ENCODE measurements around the gene KLC1.

The KLC1 gene

GRCh38 chr14:103736546-103737431 is 107.8 kb downstream of the KLC1 start:
- no peak for DNase-seq

- DNase-seq = no peak
Observed at GRCh38 chr14:103737432-103738045, 108.5 kb downstream of the KLC1 start.

- no peak for DNase-seq
Observed at GRCh38 chr14:103738166-103738565, 109.2 kb downstream of the KLC1 start.

- DNase-seq = no peak
Observed at GRCh38 chr14:103738701-103739451, 109.9 kb downstream of the KLC1 start.

- no peak for DNase-seq
Observed at GRCh38 chr14:103739466-103739792, 110.4 kb downstream of the KLC1 start.

GRCh38 chr14:103739793-103740501 is 110.9 kb downstream of the KLC1 start:
- no peak for DNase-seq

GRCh38 chr14:103740991-103741689 is 112.1 kb downstream of the KLC1 start:
- DNase-seq = no peak

- no peak for DNase-seq
Observed at GRCh38 chr14:103741876-103742275, 112.9 kb downstream of the KLC1 start.

- no peak for DNase-seq
Observed at GRCh38 chr14:103742499-103743255, 113.7 kb downstream of the KLC1 start.

GRCh38 chr14:103743691-103744090 is 114.7 kb downstream of the KLC1 start:
- no peak for DNase-seq

GRCh38 chr14:103744621-103745395 is 115.8 kb downstream of the KLC1 start:
- no peak for DNase-seq

GRCh38 chr14:103745424-103745823 is 116.4 kb downstream of the KLC1 start:
- no peak for DNase-seq

- DNase-seq = no peak
Observed at GRCh38 chr14:103746701-103747100, 117.7 kb downstream of the KLC1 start.

- peak; percentile 37 to 41 for DNase-seq
Observed at GRCh38 chr14:103748534-103748857, 119.5 kb downstream of the KLC1 start.

GRCh38 chr14:103749452-103749851 is 120.4 kb downstream of the KLC1 start:
- no peak for DNase-seq

GRCh38 chr14:103749860-103750259 is 120.8 kb downstream of the KLC1 start:
- DNase-seq = no peak
